Measurements from ENCODE around the gene FAF2. TPM values are rescaled to one million over a fixed set of nuclear protein-coding genes. Genes with fewer than 3 reads are reported as not detected.

Gene FAF2
- total RNA-seq, 1 donor from 2014 or later: 46.5 TPM

- H3K27ac Mint-ChIP-seq: no peak overlapping the region
- H3K4me3 Mint-ChIP-seq: no peak overlapping the region
- peaks cover 4% of the 10 kb centered on the region for H3K9me3 Mint-ChIP-seq
- no peak for DNase-seq (ENCODE audit: extremely low spot score, unreplicated experiment)
- H3K27me3 Mint-ChIP-seq: peaks cover 9% of the 10 kb centered on the region
- H3K36me3 Mint-ChIP-seq: no peaks in the 10 kb centered on the region
- TF ChIP-seq, protein P1, sequence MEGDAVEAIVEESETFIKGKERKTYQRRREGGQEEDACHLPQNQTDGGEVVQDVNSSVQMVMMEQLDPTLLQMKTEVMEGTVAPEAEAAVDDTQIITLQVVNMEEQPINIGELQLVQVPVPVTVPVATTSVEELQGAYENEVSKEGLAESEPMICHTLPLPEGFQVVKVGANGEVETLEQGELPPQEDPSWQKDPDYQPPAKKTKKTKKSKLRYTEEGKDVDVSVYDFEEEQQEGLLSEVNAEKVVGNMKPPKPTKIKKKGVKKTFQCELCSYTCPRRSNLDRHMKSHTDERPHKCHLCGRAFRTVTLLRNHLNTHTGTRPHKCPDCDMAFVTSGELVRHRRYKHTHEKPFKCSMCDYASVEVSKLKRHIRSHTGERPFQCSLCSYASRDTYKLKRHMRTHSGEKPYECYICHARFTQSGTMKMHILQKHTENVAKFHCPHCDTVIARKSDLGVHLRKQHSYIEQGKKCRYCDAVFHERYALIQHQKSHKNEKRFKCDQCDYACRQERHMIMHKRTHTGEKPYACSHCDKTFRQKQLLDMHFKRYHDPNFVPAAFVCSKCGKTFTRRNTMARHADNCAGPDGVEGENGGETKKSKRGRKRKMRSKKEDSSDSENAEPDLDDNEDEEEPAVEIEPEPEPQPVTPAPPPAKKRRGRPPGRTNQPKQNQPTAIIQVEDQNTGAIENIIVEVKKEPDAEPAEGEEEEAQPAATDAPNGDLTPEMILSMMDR (conservative IDR thresholded peaks at IDR 0.05): no peak
- no peaks in the 10 kb centered on the region for H3K4me1 Mint-ChIP-seq (ENCODE audit: unreplicated experiment)
Measured at GRCh38 chr5:176424181-176424580, 24.0 kb upstream of the FAF2 start.

GRCh38 chr5:176425138-176425537 is 23.0 kb upstream of the FAF2 start:
- no peaks in the 10 kb centered on the region for H3K4me1 Mint-ChIP-seq (ENCODE audit: unreplicated experiment)
- H3K27ac Mint-ChIP-seq: no peak overlapping the region
- H3K9me3 Mint-ChIP-seq: peaks cover 4% of the 10 kb centered on the region
- no peaks in the 10 kb centered on the region for H3K36me3 Mint-ChIP-seq
- peaks cover 8% of the 10 kb centered on the region for H3K27me3 Mint-ChIP-seq
- no peak for DNase-seq (ENCODE audit: extremely low spot score, unreplicated experiment)
- no peak overlapping the region for H3K4me3 Mint-ChIP-seq
- TF ChIP-seq, protein P1 (conservative IDR thresholded peaks at IDR 0.05): no peak

- TF ChIP-seq, protein P1 (conservative IDR thresholded peaks at IDR 0.05): no peak
- H3K36me3 Mint-ChIP-seq: no peaks in the 10 kb centered on the region
- peaks cover 9% of the 10 kb centered on the region for H3K27me3 Mint-ChIP-seq
- H3K27ac Mint-ChIP-seq: no peak overlapping the region
- H3K9me3 Mint-ChIP-seq: peaks cover 4% of the 10 kb centered on the region
- no peaks in the 10 kb centered on the region for H3K4me1 Mint-ChIP-seq (ENCODE audit: unreplicated experiment)
- no peak for DNase-seq (ENCODE audit: extremely low spot score, unreplicated experiment)
- no peak overlapping the region for H3K4me3 Mint-ChIP-seq
Measured at GRCh38 chr5:176425791-176426190, 22.4 kb upstream of the FAF2 start.

DNA sequence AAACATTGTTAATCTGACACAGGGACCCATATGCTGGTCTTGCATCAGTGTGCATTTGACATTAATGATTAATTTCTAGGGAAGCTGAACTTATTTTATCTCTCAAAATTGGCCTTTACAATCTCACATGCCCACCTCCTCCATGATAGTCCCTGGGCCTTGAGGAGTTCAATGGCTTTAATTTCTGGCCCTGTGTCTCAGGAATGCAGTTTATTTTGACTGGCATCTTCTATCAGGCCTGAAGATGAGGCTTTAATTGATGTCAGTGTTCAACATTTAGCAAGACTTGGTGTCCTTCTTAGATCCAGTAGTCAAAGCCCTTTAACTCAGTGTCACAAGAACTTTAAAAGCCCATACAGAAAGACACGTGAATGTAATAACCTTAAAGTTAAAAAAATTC is 21.3 kb upstream of the FAF2 start:
- no peak for DNase-seq (ENCODE audit: extremely low spot score, unreplicated experiment)
- TF ChIP-seq, protein P1 (conservative IDR thresholded peaks at IDR 0.05): no peak
- Mint-ChIP-seq H3K27ac (no peak overlapping the region), H3K27me3 (peaks cover 10% of the 10 kb centered on the region), H3K4me1 (ENCODE audit: unreplicated experiment) (no peaks in the 10 kb centered on the region), H3K9me3 (peaks cover 4% of the 10 kb centered on the region), H3K36me3 (no peaks in the 10 kb centered on the region), H3K4me3 (no peak overlapping the region)

DNA sequence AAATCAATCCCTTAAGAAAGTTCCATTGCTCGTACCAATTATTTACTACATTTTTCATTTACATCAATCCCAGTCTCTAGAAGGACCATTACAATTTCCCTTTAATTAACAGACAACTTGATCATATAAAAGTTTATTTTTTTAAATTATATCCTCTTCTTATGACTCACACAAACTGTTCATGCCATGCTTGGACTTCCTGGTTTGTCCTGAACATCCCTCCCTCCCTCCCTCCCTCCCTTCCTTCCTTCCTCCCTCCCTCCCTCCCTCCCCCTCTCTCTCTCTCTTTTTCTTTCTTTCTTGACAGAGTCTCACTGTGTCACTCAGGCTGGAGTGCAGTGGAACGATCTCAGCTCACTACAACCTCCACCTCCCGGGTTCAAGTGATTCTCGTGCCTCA is 20.2 kb upstream of the FAF2 start:
- no peaks in the 10 kb centered on the region for H3K4me1 Mint-ChIP-seq (ENCODE audit: unreplicated experiment)
- DNase-seq (ENCODE audit: extremely low spot score, unreplicated experiment): no peak
- H3K9me3 Mint-ChIP-seq: peaks cover 4% of the 10 kb centered on the region
- peaks cover 12% of the 10 kb centered on the region for H3K27me3 Mint-ChIP-seq
- no peak overlapping the region for H3K27ac Mint-ChIP-seq
- no peaks in the 10 kb centered on the region for H3K36me3 Mint-ChIP-seq
- no peak overlapping the region for H3K4me3 Mint-ChIP-seq
- TF ChIP-seq, protein P1 (conservative IDR thresholded peaks at IDR 0.05): no peak

DNA sequence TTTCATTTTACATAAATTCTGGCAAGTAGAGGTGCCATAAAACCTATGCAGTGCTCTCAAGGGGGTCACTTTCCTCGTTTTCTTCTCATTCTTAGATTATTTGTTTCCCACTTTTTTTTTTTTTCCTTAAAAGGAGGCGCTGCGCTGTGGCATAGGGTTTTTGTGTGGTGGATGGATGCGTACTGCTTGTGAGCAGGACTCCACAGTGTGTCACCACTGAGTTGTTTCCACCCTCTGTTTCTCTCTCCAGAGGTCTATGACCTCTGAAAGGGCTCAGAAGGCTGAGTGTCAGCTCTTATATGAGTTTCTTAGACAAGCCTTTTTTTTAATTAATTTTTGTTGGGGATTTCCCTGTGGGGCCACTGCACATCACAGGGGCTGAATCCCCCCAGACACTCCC is 18.2 kb upstream of the FAF2 start:
- DNase-seq (ENCODE audit: extremely low spot score, unreplicated experiment): no peak
- Mint-ChIP-seq H3K27me3 (peaks cover 12% of the 10 kb centered on the region), H3K36me3 (no peaks in the 10 kb centered on the region), H3K4me3 (no peak overlapping the region), H3K27ac (no peak overlapping the region), H3K4me1 (ENCODE audit: unreplicated experiment) (no peaks in the 10 kb centered on the region), H3K9me3 (peaks cover 4% of the 10 kb centered on the region)
- TF ChIP-seq, protein P1 (conservative IDR thresholded peaks at IDR 0.05): no peak
